OCI-LY1 (cell line): Measurements from ENCODE around the gene METTL1.

ENCODE experiments used
- EZH2 ChIP-seq: fragments of 200-600 bp; sonication (generic), shearing (Covaris generic); IDR thresholded peaks from 2 replicates; pipeline ENCODE4 v1.8.0; 2017; ENCODE audit warnings: borderline replicate concordance, mixed run types, mild to moderate bottlenecking, antibody characterized with exemption, low read length, moderate library complexity, mixed read lengths
- TF ChIP-seq, protein P1 (sequence below): fragments of 200-600 bp; sonication (generic), shearing (Covaris generic); IDR thresholded peaks from 2 replicates; pipeline ENCODE4 v1.5.1; 2017; ENCODE audit warnings: mild to moderate bottlenecking, antibody characterized with exemption, low read length, moderate library complexity, mixed read lengths

DNA sequence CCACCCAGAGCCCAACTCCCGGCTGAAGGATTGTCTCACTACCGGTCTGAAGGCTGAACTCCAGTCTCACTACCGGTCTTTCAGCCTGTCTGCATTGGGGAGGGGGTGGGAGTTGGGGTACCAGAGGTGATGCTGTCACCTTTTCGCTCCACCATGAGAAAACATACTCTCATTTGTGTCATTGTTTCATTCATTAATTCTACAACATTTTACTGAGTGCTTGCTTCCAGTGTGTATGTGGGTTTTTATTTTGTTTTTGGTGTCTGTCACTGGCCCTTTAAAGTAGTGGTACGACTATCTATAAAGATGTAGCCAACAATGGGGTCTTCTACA is 19.3 kb downstream of the METTL1 start:
- TF ChIP-seq, protein P1, sequence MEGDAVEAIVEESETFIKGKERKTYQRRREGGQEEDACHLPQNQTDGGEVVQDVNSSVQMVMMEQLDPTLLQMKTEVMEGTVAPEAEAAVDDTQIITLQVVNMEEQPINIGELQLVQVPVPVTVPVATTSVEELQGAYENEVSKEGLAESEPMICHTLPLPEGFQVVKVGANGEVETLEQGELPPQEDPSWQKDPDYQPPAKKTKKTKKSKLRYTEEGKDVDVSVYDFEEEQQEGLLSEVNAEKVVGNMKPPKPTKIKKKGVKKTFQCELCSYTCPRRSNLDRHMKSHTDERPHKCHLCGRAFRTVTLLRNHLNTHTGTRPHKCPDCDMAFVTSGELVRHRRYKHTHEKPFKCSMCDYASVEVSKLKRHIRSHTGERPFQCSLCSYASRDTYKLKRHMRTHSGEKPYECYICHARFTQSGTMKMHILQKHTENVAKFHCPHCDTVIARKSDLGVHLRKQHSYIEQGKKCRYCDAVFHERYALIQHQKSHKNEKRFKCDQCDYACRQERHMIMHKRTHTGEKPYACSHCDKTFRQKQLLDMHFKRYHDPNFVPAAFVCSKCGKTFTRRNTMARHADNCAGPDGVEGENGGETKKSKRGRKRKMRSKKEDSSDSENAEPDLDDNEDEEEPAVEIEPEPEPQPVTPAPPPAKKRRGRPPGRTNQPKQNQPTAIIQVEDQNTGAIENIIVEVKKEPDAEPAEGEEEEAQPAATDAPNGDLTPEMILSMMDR = no peak
- TF ChIP-seq EZH2 = no peak
